Neural crest cell (in vitro differentiated cells): ENCODE measurements around the gene CHAD. TPM values are rescaled to one million over a fixed set of nuclear protein-coding genes. Genes with fewer than 3 reads are reported as not detected.
"Not testable (repeated sequence)": the region's sequence is repeated elsewhere in the genome, so short reads cannot be mapped to it uniquely, and the experiment has no call there.

Source experiments
- DNase-seq: peaks from one replicate; pipeline ENCODE4 v3.0.0; 2021; ENCODE audit warnings: low read depth, mixed read lengths, low spot score
- H3K27ac Mint-ChIP-seq: one replicate; pipeline ENCODE4 v1.8.0; 2021; ENCODE audit warnings: mild to moderate bottlenecking, mixed read lengths; ENCODE audit not compliant: unreplicated experiment
- H3K27me3 Mint-ChIP-seq: 2 replicates; pipeline ENCODE4 v1.8.0; 2021; ENCODE audit warnings: low read depth, mild to moderate bottlenecking, mixed read lengths
- H3K36me3 Mint-ChIP-seq: 2 replicates; pipeline ENCODE4 v1.8.0; 2021; ENCODE audit warnings: low read depth, mild to moderate bottlenecking, mixed read lengths
- H3K4me1 Mint-ChIP-seq: 2 replicates; pipeline ENCODE4 v1.8.0; 2021; ENCODE audit warnings: mixed read lengths
- H3K4me3 Mint-ChIP-seq: one replicate; pipeline ENCODE4 v1.8.0; 2021; ENCODE audit warnings: mild to moderate bottlenecking, mixed read lengths
- H3K9me3 Mint-ChIP-seq: 2 replicates; pipeline ENCODE4 v1.8.0; 2021; ENCODE audit warnings: mixed read lengths
- total RNA-seq: library from RNA; stranded (reverse); gene quantifications from 2 replicates; pipeline ENCODE4 v1.2.1, GENCODE V29; 2021
- TF ChIP-seq, protein P1 (sequence below): fragments of 200-600 bp; sonication (generic); conservative IDR thresholded peaks from 2 replicates; pipeline ENCODE4 v1.5.0; 2021; ENCODE audit warnings: antibody characterized with exemption, mild to moderate bottlenecking

CHAD gene
- total RNA-seq, 1 donor from 2014 or later: 0.19 TPM

DNA sequence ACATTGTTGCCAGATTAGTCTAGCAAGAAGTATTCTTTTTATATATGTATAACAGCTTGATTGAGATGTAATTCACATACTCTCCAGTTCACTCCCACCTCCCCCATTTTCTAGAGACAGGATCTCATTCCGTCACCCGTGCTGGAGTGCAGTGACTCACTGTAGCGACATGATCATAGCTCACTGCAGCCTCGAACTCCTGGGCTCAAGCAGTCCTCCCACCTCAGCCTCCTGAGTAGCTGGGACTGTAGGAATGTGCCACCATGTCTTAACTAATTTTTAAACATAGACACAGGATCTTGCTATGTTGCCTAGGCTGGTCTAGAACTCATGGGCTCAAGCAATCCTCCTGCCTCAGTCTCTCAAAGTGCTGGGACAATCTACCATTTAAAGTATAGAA is 6.7 kb upstream of the CHAD start:
- no peak overlapping the region for H3K4me3 Mint-ChIP-seq
- H3K27me3 Mint-ChIP-seq: peaks cover 20% of the 10 kb centered on the region
- peaks cover 21% of the 10 kb centered on the region for H3K4me1 Mint-ChIP-seq
- no peak overlapping the region for H3K27ac Mint-ChIP-seq
- no peaks in the 10 kb centered on the region for H3K36me3 Mint-ChIP-seq
- H3K9me3 Mint-ChIP-seq: no peaks in the 10 kb centered on the region
- DNase-seq: no peak
- TF ChIP-seq, protein P1, sequence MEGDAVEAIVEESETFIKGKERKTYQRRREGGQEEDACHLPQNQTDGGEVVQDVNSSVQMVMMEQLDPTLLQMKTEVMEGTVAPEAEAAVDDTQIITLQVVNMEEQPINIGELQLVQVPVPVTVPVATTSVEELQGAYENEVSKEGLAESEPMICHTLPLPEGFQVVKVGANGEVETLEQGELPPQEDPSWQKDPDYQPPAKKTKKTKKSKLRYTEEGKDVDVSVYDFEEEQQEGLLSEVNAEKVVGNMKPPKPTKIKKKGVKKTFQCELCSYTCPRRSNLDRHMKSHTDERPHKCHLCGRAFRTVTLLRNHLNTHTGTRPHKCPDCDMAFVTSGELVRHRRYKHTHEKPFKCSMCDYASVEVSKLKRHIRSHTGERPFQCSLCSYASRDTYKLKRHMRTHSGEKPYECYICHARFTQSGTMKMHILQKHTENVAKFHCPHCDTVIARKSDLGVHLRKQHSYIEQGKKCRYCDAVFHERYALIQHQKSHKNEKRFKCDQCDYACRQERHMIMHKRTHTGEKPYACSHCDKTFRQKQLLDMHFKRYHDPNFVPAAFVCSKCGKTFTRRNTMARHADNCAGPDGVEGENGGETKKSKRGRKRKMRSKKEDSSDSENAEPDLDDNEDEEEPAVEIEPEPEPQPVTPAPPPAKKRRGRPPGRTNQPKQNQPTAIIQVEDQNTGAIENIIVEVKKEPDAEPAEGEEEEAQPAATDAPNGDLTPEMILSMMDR: no peak

DNA sequence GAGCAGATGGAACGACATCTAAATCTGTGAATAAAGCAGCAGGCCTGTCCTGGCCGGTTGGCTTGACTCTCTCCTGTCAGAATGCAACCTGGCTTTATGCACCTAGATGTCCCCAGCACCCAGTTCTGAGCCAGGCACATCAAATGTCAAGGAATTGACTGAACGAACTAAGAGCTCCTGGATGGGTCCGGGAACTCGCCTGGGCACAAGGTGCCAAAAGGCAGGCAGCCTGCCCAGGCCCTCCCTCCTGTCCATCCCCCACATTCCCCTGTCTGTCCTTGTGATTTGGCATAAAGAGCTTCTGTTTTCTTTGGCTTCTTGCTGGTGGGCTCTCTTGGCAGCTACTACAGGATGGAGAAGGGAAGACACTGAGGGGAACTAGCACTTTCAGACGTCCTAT is 5.8 kb upstream of the CHAD start:
- no peak overlapping the region for H3K27ac Mint-ChIP-seq
- TF ChIP-seq, protein P1: no peak
- H3K9me3 Mint-ChIP-seq: no peaks in the 10 kb centered on the region
- H3K27me3 Mint-ChIP-seq: peaks cover 26% of the 10 kb centered on the region
- DNase-seq: no peak
- peaks cover 12% of the 10 kb centered on the region for H3K4me1 Mint-ChIP-seq
- H3K4me3 Mint-ChIP-seq: no peak overlapping the region
- H3K36me3 Mint-ChIP-seq: no peaks in the 10 kb centered on the region

DNA sequence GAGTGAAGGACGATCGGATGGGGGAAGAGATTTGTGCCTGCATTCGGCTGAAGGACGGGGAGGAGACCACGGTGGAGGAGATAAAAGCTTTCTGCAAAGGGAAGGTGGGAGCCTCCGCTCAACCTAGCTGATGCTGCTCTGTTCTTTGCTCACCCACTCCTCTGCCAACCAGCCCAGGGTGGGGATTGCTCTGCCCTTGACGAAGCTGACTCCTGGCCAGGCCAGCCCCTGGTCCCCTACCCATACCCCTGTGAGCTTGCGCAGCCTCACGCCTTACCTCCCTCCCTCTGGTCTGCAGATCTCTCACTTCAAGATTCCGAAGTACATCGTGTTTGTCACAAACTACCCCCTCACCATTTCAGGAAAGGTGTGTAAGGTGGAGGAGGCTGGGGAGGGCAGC is 5.2 kb upstream of the CHAD start:
- H3K4me3 Mint-ChIP-seq: no peak overlapping the region
- H3K9me3 Mint-ChIP-seq: no peaks in the 10 kb centered on the region
- H3K4me1 Mint-ChIP-seq: peaks cover 7% of the 10 kb centered on the region
- H3K27ac Mint-ChIP-seq: no peak overlapping the region
- DNase-seq: no peak
- TF ChIP-seq, protein P1: no peak
- H3K27me3 Mint-ChIP-seq: peaks cover 32% of the 10 kb centered on the region
- no peaks in the 10 kb centered on the region for H3K36me3 Mint-ChIP-seq

DNA sequence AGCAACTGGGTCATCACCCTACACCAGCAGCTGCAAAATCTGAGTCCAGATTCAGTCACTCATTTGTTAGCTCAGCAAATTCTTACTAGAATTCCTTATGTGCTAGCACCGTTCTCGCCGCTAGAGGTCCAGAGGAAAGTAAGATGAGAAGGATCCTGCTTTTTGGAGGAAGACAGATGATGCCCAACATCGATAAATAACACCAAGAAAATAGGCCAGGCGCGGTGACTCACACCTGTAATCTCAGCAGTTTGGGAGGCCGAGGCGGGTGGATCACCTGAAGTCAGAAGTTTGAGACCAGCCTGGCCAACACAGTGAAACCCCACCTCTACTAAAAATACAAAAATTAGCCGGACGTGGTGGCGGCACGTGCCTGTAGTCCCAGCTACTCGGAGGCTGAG is 4.1 kb upstream of the CHAD start:
- not testable (repeated sequence) for H3K36me3 Mint-ChIP-seq, H3K27ac Mint-ChIP-seq, H3K4me1 Mint-ChIP-seq, H3K4me3 Mint-ChIP-seq, H3K9me3 Mint-ChIP-seq, DNase-seq
- TF ChIP-seq, protein P1: peak; percentile 35
- peaks cover 36% of the 10 kb centered on the region for H3K27me3 Mint-ChIP-seq

DNA sequence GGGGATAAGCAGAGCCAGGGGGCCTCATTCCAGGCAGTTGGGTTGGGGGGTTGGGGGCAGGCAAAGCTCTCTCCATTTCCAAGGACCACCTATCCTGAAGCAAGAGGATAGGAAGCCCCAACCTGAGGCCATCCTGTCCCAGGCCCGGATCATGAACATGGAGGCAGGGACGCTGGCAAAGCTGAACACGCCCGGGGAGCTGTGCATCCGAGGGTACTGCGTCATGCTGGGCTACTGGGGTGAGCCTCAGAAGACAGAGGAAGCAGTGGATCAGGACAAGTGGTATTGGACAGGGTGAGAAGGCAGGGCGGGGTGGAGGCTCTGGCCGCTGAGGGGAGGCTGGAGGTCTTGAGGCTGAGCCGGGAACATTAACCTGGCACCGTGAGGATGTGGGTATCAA is 3.6 kb upstream of the CHAD start:
- Mint-ChIP-seq H3K4me1 (peaks cover 11% of the 10 kb centered on the region), H3K27me3 (peaks cover 40% of the 10 kb centered on the region), H3K9me3 (no peaks in the 10 kb centered on the region), H3K4me3 (no peak overlapping the region), H3K27ac (no peak overlapping the region), H3K36me3 (no peaks in the 10 kb centered on the region)
- DNase-seq: no peak
- TF ChIP-seq, protein P1: no peak
